HG02852 (cell line): Measurements from ENCODE around the gene ZNF195.
"Not testable (repeated sequence)": the region's sequence is repeated elsewhere in the genome, so short reads cannot be mapped to it uniquely, and the experiment has no call there.

ENCODE experiments used
- ATAC-seq: cut with Tn5 transposase; IDR thresholded peaks from one replicate; pipeline ENCODE4 v1.9.1; 2021; ENCODE audit warnings: mild to moderate bottlenecking, moderate library complexity; ENCODE audit not compliant: unreplicated experiment

Gene ZNF195

DNA sequence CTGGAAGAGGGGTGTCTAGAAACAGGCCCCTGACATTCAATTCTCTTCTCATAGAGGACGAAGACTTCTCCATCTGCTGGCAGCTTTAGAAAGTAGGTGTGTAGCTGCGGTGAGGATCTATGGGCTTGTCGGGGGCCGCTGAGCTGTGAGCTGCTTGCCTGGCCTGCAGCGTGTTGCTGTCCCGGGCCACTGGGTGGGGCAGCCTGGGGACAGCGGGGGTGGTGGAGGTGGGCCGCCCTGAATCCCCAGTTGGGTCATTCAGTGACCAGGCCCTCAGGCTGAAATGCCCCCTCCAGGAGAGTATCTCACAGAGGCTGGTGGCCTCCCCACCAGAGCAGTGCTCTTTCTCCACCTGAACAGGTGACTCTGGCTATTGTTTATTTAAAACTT lies 23.9 kb upstream of the ZNF195 start:
- ATAC-seq = not testable (repeated sequence)

DNA sequence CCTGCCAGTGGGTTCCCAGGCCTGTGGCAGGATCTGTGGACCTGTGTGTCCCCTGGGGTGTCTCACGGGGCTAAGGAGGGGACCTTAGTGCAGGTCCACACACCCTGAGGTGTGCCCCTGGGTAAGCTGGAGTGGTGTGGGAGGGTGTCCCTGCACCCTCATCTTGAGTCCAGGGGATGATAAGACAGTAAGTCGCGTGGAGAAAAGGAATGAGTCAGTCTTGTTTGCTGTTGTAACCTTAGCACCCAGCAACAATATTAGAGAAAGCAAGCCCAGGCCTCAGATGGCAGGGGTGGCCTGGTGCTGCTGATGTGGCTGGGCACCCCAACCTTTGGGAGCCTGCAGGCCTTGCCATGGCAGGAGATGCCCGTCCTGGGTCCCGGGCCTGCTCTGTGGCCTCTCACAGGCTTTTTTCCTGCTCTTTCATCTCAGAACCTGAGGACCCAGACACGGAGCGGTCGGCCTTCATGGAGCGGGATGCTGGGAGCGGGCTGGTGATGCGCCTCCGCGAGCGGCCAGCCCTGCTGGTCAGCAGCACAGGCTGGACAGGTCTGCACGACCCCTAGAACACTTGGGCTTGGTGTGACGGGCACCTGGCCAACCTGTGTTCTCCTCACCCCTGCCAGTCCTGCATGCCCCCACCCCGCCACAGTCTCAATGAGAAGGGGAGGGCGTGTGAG lies 23.4 kb upstream of the ZNF195 start:
- ATAC-seq = not testable (repeated sequence)

- ATAC-seq = not testable (repeated sequence)
Observed at GRCh38 chr11:3401052-3401451, 22.1 kb upstream of the ZNF195 start.

DNA sequence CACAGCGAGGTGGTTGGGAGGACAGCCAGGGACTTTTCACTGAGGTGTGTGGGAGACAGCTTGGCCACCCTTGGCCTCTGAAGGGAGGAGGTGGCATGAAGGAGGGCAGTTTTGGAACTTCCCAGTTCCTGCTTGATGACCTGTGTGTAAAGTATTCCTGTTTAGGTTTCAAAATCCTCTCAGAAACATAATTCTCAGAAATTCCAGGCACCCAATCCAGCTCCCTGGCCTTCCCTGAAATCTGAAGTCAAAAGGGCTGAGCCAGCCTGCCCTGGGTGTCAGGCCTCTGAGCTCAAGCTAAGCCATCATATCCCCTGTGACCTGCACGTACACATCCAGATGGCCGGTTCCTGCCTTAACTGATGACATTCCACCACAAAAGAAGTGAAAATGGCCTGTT lies 19.6 kb upstream of the ZNF195 start:
- not testable (repeated sequence) for ATAC-seq

- not testable (repeated sequence) for ATAC-seq
Observed at GRCh38 chr11:3398106-3398505, 19.2 kb upstream of the ZNF195 start.

DNA sequence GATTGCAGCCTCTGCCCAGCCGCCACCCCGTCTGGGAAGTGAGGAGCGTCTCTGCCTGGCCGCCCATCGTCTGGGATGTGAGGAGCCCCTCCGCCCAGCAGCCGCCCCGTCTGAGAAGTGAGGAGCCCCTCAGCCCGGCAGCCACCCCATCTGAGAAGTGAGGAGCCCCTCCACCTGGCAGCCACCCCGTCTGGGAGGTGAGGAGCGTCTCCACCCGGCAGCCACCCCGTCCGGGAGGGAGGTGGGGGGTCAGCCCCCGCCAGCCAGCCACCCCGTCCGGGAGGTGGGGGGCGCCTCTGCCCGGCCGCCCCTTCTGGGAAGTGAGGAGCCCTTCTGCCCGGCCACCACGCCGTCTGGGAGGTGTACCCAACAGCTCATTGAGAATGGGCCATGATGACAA lies 18.3 kb upstream of the ZNF195 start:
- ATAC-seq = not testable (repeated sequence)

- not testable (repeated sequence) for ATAC-seq
Observed at GRCh38 chr11:3395468-3395867, 16.5 kb upstream of the ZNF195 start.

GRCh38 chr11:3394956-3395355 lies 16.0 kb upstream of the ZNF195 start:
- ATAC-seq = not testable (repeated sequence)

DNA sequence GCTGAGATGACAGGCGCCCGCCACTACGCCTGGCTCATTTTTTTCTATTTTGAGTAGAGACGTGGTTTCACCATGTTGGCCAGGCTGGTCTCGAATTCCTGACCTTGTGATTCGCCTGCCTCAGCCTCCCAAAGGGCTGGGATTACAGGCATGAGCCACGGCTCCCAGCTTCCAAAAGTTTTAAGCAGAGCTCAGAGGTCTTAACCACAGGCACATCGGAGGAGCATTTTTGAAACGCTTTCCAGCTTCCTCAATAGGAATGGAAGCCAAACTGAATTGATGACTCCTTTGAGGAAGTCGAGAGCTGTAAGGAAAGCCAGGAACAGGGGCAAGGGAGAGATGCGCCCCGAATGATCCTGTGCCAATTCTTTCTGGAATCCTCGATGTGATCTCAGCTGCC lies 14.5 kb upstream of the ZNF195 start:
- not testable (repeated sequence) for ATAC-seq

DNA sequence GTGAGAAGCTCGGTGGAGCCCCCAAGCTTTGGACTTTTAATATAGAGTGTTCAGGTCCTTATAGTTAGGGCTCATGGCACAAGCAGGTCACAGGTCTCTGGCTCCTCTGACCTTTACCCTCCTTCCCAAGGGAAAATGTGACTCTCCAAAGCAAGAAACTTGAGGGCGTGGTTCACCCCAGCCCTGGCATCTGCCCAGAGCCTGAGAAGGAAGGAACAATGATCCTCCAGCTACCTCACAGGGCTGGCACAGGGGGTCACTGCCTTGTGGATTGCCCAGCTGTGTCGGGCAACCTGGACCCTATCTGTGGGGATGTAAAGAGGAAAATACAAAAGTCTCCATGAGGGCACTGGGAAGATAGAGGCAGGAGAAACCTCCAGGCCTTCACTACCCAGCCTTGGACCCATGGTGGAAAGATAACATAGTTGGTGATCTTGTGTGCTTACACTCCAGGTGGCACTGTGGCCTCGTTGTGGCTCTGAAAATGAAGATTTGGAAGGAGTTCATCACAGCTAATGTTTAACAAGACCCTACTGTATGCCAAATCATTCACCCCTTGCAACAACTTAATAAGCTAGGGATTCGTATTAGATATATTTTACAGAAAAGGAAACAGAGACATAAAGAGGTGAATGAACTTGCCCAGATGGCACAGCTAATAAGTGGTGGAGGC lies 3.8 kb upstream of the ZNF195 start:
- ATAC-seq = no peak

GRCh38 chr11:3381794-3382193 lies 2.8 kb upstream of the ZNF195 start:
- no peak for ATAC-seq

DNA sequence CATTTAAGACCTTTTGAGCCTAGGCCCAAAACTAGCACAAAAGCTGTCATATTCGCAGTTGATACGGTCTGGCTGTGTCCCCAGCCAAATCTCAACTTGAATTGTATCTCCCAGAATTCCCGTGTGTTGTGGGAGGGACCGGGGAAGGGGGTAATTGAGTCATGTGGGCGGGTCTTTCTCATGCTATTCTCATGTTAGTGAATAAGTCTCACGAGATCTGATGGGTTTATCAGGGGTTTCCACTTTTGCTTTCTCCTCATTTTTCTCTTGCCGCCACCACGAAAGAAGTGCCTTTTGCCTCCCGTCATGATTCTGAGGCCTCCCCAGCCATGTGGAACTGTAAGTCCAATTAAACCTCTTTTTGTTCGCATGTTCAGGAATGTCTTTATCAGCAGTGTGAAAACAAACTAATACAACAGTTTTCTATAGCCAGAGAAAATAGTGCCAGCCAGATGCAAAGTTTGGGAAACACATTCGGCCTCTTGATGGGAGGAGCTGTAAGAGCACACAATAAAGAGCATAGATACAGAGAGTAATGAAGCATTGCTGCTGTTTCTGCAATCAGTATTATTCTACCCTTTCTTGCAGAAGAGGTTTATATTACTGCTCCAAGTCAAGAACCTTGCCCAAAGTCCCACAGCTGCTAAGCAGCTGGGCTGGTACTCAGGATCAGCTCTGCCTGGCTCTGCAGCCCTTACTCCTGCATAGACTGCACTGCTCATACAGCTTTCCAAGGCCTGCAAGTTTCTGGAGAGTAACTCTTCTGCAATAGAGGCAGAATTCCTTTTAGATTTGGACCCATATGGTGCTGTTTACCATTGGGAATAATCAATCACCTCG lies 2.0 kb upstream of the ZNF195 start:
- ATAC-seq = no peak

DNA sequence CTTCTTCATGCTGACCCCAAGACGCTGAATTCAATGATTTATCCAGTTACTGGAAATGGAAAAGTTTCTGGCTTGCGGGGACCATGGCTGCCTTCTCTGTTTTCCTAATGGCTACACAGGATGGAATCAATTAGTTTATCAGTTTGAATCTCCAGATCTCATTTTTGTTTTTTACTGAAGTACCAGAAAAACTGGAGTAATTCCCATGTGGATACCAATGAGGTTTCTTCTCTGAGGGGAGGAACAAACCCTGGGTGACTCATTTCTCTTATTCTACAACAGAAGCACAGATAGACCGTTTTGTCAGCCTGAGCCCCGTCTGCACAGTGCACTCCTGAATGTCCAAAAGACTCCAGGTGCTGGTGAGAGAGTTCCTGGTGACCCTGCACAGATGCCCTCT lies 3.4 kb downstream of the ZNF195 start:
- no peak for ATAC-seq

GRCh38 chr11:3370311-3370870 lies 8.6 kb downstream of the ZNF195 start:
- no peak for ATAC-seq

DNA sequence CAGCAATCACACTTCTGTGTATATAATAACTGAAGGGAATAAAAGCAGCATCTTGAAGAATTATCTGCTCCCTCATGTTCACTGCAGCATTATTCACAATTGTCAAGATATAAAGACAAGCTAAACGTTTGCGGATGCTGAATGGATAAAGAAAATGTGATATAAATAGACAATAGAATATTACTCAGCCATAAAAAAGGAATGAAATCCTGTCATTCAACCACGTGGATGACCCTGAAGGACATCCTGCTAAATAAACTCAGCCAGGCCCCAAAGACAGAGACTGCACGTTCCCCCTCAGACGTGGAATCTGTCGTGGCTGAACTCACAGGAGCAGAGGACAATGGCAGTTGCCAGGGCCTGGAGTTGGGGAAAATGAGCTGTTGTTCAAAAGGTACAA lies 9.6 kb downstream of the ZNF195 start:
- no peak for ATAC-seq

- no peak for ATAC-seq
Observed at GRCh38 chr11:3368199-3368598, 10.7 kb downstream of the ZNF195 start.

DNA sequence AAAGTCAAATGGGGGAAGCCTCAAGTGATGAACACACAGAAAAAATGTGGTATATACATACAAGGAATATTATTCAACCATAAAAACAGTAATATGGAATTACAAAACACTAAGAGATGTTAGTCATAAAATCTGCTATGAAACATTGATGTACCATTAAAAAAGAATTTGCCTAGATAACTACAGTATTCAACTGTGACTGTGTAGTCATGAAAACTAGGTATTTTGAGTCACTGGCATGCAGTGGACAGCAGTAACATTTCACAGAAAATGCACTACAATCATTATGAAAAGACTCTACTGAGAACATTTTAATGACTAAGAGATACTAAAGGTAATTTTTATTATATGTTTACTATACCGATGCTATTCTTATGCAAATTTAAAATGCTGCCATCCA lies 11.7 kb downstream of the ZNF195 start:
- ATAC-seq = no peak

DNA sequence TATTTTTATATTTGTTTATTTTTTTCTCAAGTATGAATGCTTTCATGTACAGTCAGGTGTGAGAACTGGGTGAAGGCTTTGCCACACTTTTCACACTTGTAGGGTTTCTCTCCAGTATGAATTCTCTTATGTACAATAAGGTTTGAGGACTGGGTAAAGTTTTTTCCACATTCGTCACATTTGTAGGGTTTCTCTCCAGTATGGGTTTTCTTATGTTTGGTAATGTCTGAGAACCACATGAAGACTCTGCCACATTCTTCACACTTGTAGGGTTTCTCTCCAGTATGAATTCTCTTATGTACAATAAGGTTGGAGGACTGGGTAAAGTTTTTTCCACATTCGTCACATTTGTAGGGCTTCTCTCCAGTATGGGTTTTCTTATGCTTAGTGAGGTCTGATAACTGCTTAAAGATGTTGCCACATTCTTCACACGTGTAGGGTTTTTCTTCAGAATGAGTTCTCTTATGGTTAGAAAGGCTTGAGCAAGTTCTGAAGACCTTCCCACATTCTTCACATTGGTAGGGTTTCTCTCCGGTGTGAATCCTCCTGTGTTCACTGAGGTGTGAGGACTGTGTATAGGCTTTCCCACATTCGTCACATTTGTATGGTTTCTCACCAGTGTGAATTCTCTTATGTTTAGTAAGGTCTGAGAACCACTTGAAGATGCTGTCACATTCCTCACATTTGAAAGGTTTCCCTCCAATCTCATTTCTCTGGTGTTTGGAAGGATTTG lies 19.7 kb downstream of the ZNF195 start:
- ATAC-seq = no peak

GRCh38 chr11:3357994-3358676 lies 20.8 kb downstream of the ZNF195 start:
- ATAC-seq = no peak

- no peak for ATAC-seq
Observed at GRCh38 chr11:3357302-3357701, 21.6 kb downstream of the ZNF195 start.
